K562 (cell line): Measurements from ENCODE around the gene GLT8D2.

Experiments
- COPS2 ChIP-seq: fragments of 450-650 bp; conservative IDR thresholded peaks from 2 replicates; pipeline ENCODE4 v1.6.1; 2016; ENCODE audit warnings: mild to moderate bottlenecking, moderate library complexity
- CTCF ChIP-seq, 3 experiments: IDR thresholded peaks in 2 of 3; conservative IDR thresholded peaks in 1 of 3; 2 replicates each; pipeline ENCODE4 v1.5.1; 2011 to 2012; ENCODE audit warnings: low read length in 3 of 3, mild to moderate bottlenecking in 3 of 3, control low read depth in 2 of 3, improper control_type of control experiment in 1 of 3, inconsistent platforms in 1 of 3, low read depth in 1 of 3, mixed read lengths in 1 of 3, moderate library complexity in 1 of 3; ENCODE audit not compliant: insufficient read depth in 2 of 3
- E2F5 ChIP-seq: sonication (generic); formaldehyde crosslinking; IDR thresholded peaks from 2 replicates; pipeline ENCODE4 v1.8.0; 2022; ENCODE audit warnings: mild to moderate bottlenecking, missing genetic modification reagents
- ETV1 ChIP-seq: fragments of 450-650 bp; conservative IDR thresholded peaks from 2 replicates; pipeline ENCODE4 v1.6.1; 2016; ENCODE audit warnings: missing genetic modification characterization, control low read depth, low read depth, missing compliant biosample characterization
- HNRNPH1 ChIP-seq: fragments of 200-400 bp; formaldehyde crosslinking; optimal IDR thresholded peaks from 2 replicates; pipeline ENCODE3; 2017; ENCODE audit warnings: low read depth, mild to moderate bottlenecking, low read length, moderate library complexity
- KDM1A ChIP-seq, 2 experiments: fragments of 450-650 bp; IDR thresholded peaks; 2 replicates each; pipeline ENCODE4 v1.6.1; 2016; ENCODE audit warnings: mild to moderate bottlenecking in 2 of 2
- MAX ChIP-seq: sonication (generic); formaldehyde crosslinking; IDR thresholded peaks from 2 replicates; pipeline ENCODE4 v1.9.0; 2022; ENCODE audit warnings: mild to moderate bottlenecking, missing genetic modification reagents
- NBN ChIP-seq: fragments of 450-650 bp; IDR thresholded peaks from 2 replicates; pipeline ENCODE4 v1.6.1; 2016; ENCODE audit warnings: low read depth, mild to moderate bottlenecking
- PHF8 ChIP-seq: fragments of 200-600 bp; sonication (generic); IDR thresholded peaks from 2 replicates; pipeline ENCODE4 v1.6.1; 2012; ENCODE audit warnings: mixed run types, mild to moderate bottlenecking, inconsistent platforms, low read length, moderate library complexity, borderline replicate concordance
- POLR2A ChIP-seq: fragments of 450-650 bp; conservative IDR thresholded peaks from 2 replicates; pipeline ENCODE4 v1.6.1; 2016
- SMARCA5 ChIP-seq: fragments of 450-650 bp; IDR thresholded peaks from 2 replicates; pipeline ENCODE4 v1.6.1; 2016
- TRIM24 ChIP-seq, 2 experiments: fragments of 450-650 bp; IDR thresholded peaks; 2 replicates each; pipeline ENCODE4 v1.6.1; 2016
- USF2 ChIP-seq: sonication (generic); formaldehyde crosslinking; IDR thresholded peaks from 2 replicates; pipeline ENCODE4 v1.5.0; 2020; ENCODE audit warnings: missing genetic modification reagents
- ZNF24 ChIP-seq: fragments of 450-650 bp; IDR thresholded peaks from 2 replicates; pipeline ENCODE4 v1.6.1; 2016

- TF ChIP-seq COPS2 (no peak), USF2 (CRISPR knock-in tag) (peak; percentile 37), PHF8 (no peak), E2F5 (CRISPR knock-in tag) (no peak), ZNF24 (no peak), KDM1A (IDR thresholded peaks at IDR 0.05) (no peak), ETV1 (no peak), TRIM24 (IDR thresholded peaks at IDR 0.05) (no peak), POLR2A (no peak), HNRNPH1 (no peak), CTCF (IDR thresholded peaks at IDR 0.05 in 2 of 3, conservative IDR thresholded peaks at IDR 0.05 in 1 of 3; ENCODE audit: insufficient read depth in 2 of 3, low read depth in 1 of 3, low read length in 3 of 3) (no peak), SMARCA5 (no peak), MAX (no peak), NBN (no peak)
Observed at GRCh38 chr12:103964805-103965204, 85.2 kb downstream of the GLT8D2 start.
